Vagina (tissue), 2 donors: ENCODE data around the gene KIF21A. TPM values are rescaled to one million over a fixed set of nuclear protein-coding genes. Genes with fewer than 3 reads are reported as not detected.

Experiments used
- DNase-seq, 2 donors: peaks; one replicate each; pipeline ENCODE4 v3.0.0-alpha.2; 2017; ENCODE audit errors: extremely low spot score in 2 of 2
- H3K27ac ChIP-seq: fragments of 200-600 bp; sonication (generic); one replicate; pipeline ENCODE4 v1.5.1; 2019
- H3K27me3 ChIP-seq: fragments of 200-600 bp; sonication (generic); one replicate; pipeline ENCODE4 v1.5.1; 2019
- H3K36me3 ChIP-seq, 2 donors: fragments of 200-600 bp; sonication (generic); one replicate each; pipeline ENCODE4 v1.5.1; 2017 to 2019
- H3K4me1 ChIP-seq: fragments of 200-600 bp; sonication (generic); one replicate; pipeline ENCODE4 v1.5.1; 2019
- H3K4me3 ChIP-seq, 2 donors: fragments of 200-600 bp; sonication (generic); 1 replicate in 1 of 2; 2 replicates in 1 of 2; pipeline ENCODE4 v1.5.1; 2016 to 2019
- H3K9me3 ChIP-seq: fragments of 200-600 bp; sonication (generic); one replicate; pipeline ENCODE4 v1.5.1; 2019
- CTCF ChIP-seq, 3 experiments: fragments of 450-650 bp in 2 of 3; fragments of 200-600 bp in 1 of 3; sonication (generic) in 1 of 3; IDR thresholded peaks; one replicate each; pipeline ENCODE4 v1.5.1; 2017 to 2019; ENCODE audit warnings: antibody characterized with exemption in 3 of 3, mild to moderate bottlenecking in 2 of 3, moderate library complexity in 2 of 3
- POLR2A ChIP-seq, 2 donors: fragments of 450-650 bp; IDR thresholded peaks; one replicate each; pipeline ENCODE4 v1.6.1; 2017; ENCODE audit warnings: antibody characterized with exemption in 2 of 2, mild to moderate bottlenecking in 2 of 2, moderate library complexity in 2 of 2
- POLR2AphosphoS5 ChIP-seq, 2 donors: sonication (generic); formaldehyde crosslinking; IDR thresholded peaks; one replicate each; pipeline ENCODE4 v1.9.0; 2017; ENCODE audit warnings: antibody characterized with exemption in 2 of 2, mild to moderate bottlenecking in 2 of 2, low read depth in 1 of 2; ENCODE audit not compliant: insufficient read depth in 1 of 2
- intact Hi-C: fragments of 100-400 bp; cut with DNase I; formaldehyde crosslinking; loops from one replicate; pipeline ENCODE4 v1.15.1; 2023
- total RNA-seq: library from RNA; depleted of rRNA; stranded (reverse); fragments of >200 nt; gene quantifications from one replicate; pipeline ENCODE4 v1.2.3, GENCODE V29; 2016

Gene KIF21A
- total RNA-seq, 1 donor from 2014 or later: 26.3 TPM

GRCh38 chr12:39412210-39412609, 30.7 kb downstream of the KIF21A start:
- Histone ChIP-seq H3K4me3 (no peak overlapping the region), H3K27me3 (no peaks in the 10 kb centered on the region), H3K9me3 (no peaks in the 10 kb centered on the region), H3K36me3 (no peaks in the 10 kb centered on the region), H3K4me1 (peaks cover 5% of the 10 kb centered on the region), H3K27ac (no peak overlapping the region)
- intact Hi-C loops: no loop called here
- TF ChIP-seq POLR2AphosphoS5 (IDR thresholded peaks at IDR 0.05; ENCODE audit: insufficient read depth in 1 of 2, low read depth in 1 of 2): no peak
- TF ChIP-seq POLR2A (IDR thresholded peaks at IDR 0.05): no peak
- TF ChIP-seq CTCF (IDR thresholded peaks at IDR 0.05): no peak
- DNase-seq: no peak

- no peaks in the 10 kb centered on the region for H3K36me3 ChIP-seq
- no peak for DNase-seq
- no peaks in the 10 kb centered on the region for H3K27me3 ChIP-seq
- no peaks in the 10 kb centered on the region for H3K9me3 ChIP-seq
- H3K4me3 ChIP-seq: no peak overlapping the region
- H3K4me1 ChIP-seq: no peaks in the 10 kb centered on the region
- TF ChIP-seq CTCF (IDR thresholded peaks at IDR 0.05) (no peak), POLR2AphosphoS5 (IDR thresholded peaks at IDR 0.05; ENCODE audit: insufficient read depth in 1 of 2, low read depth in 1 of 2) (no peak), POLR2A (IDR thresholded peaks at IDR 0.05) (no peak)
- intact Hi-C loops: no loop called here
- H3K27ac ChIP-seq: no peak overlapping the region
These were observed 36.7 kb downstream of the KIF21A start for GRCh38 chr12:39406262-39406661.

- Histone ChIP-seq H3K27ac (no peak overlapping the region), H3K27me3 (no peaks in the 10 kb centered on the region), H3K4me1 (no peaks in the 10 kb centered on the region), H3K4me3 (no peak overlapping the region), H3K36me3 (no peaks in the 10 kb centered on the region), H3K9me3 (no peaks in the 10 kb centered on the region)
- no peak for DNase-seq
- intact Hi-C loops: no loop called here
- TF ChIP-seq POLR2AphosphoS5 (IDR thresholded peaks at IDR 0.05; ENCODE audit: insufficient read depth in 1 of 2, low read depth in 1 of 2): no peak
- TF ChIP-seq POLR2A (IDR thresholded peaks at IDR 0.05): no peak
- no peak for TF ChIP-seq CTCF (IDR thresholded peaks at IDR 0.05)
These were observed 37.3 kb downstream of the KIF21A start for GRCh38 chr12:39405580-39405979.

GRCh38 chr12:39404000-39404399, 38.9 kb downstream of the KIF21A start:
- Histone ChIP-seq H3K36me3 (no peaks in the 10 kb centered on the region), H3K27ac (no peak overlapping the region), H3K4me3 (no peak overlapping the region), H3K27me3 (no peaks in the 10 kb centered on the region), H3K4me1 (no peaks in the 10 kb centered on the region), H3K9me3 (no peaks in the 10 kb centered on the region)
- intact Hi-C loops: no loop called here
- TF ChIP-seq CTCF (IDR thresholded peaks at IDR 0.05): no peak
- no peak for TF ChIP-seq POLR2AphosphoS5 (IDR thresholded peaks at IDR 0.05; ENCODE audit: insufficient read depth in 1 of 2, low read depth in 1 of 2)
- TF ChIP-seq POLR2A (IDR thresholded peaks at IDR 0.05): no peak
- no peak for DNase-seq

GRCh38 chr12:39403376-39403775, 39.5 kb downstream of the KIF21A start:
- H3K9me3 ChIP-seq: no peaks in the 10 kb centered on the region
- H3K27ac ChIP-seq: no peak overlapping the region
- H3K27me3 ChIP-seq: no peaks in the 10 kb centered on the region
- H3K4me1 ChIP-seq: no peaks in the 10 kb centered on the region
- H3K4me3 ChIP-seq: no peak overlapping the region
- TF ChIP-seq POLR2AphosphoS5 (IDR thresholded peaks at IDR 0.05; ENCODE audit: insufficient read depth in 1 of 2, low read depth in 1 of 2) (no peak), POLR2A (IDR thresholded peaks at IDR 0.05) (no peak), CTCF (IDR thresholded peaks at IDR 0.05) (no peak)
- no peaks in the 10 kb centered on the region for H3K36me3 ChIP-seq
- no peak for DNase-seq
- intact Hi-C loops: no loop called here
